22Rv1 (cell line): ENCODE measurements around the gene SCGN.
A peak's percentile ranks its signal among the peaks of the same experiment; 100 is the strongest.

Source experiments
- H3K27ac ChIP-seq: fragments of 450-650 bp; 2 replicates; pipeline ENCODE4 v1.5.1; 2017
- CTCF ChIP-seq: fragments of 450-650 bp; IDR thresholded peaks from 2 replicates; pipeline ENCODE4 v1.5.1; 2017; ENCODE audit warnings: mild to moderate bottlenecking
- ZFX ChIP-seq: fragments of 450-650 bp; IDR thresholded peaks from 2 replicates; pipeline ENCODE4 v1.6.1; 2017; ENCODE audit warnings: antibody characterized with exemption, borderline replicate concordance

Gene SCGN

GRCh38 chr6:25750906-25751305, 98.9 kb downstream of the SCGN start:
- peak overlapping the region; percentile 46 for H3K27ac ChIP-seq
- TF ChIP-seq CTCF = no peak
- no peak for TF ChIP-seq ZFX
